ENCODE results near the gene MAP3K20. TPM values are rescaled to one million over a fixed set of nuclear protein-coding genes. Genes with fewer than 3 reads are reported as not detected.
"Not testable (repeated sequence)": the region's sequence is repeated elsewhere in the genome, so short reads cannot be mapped to it uniquely, and the experiment has no call there.

Gene MAP3K20
- polyA plus RNA-seq, 1 donor from 2014 or later, result 7.9 TPM

DNA sequence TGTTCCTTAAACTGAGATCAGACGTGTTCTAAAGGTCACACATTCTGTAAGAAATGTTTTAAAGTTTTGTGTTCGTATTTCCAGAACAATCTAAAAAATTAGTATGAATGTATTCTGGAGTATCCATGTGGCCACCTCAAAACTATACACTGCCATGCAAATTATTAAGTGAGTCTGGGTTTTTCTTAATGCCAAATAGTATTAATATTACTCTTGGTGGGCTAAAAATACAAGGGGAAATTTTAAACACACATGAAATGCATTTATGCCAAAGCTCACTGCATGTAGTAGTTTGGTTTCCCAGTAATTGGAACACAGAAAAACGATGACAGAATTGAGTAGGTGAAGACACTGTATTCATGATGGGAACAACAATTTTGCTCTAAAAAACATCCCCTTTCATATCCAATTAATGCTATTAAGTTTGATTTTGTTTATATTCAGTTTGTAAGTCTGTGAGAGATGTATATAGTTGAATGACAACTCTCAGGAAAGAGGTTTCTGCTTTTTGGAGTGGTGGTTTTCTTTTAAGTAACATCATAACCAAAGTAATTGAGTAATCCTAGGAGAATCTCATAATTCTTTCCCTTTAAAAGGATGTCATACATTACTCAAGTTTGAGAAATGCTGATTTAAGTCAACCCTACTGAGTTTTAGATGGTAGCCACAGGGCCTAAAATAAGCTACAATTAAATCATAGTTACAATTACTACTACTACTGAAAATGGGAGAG, 203.3 kb downstream of the MAP3K20 start:
- H3K27ac Mint-ChIP-seq, result no peak overlapping the region
- H3K4me1 Mint-ChIP-seq, result peaks cover 10 to 14% (median 13%) of the 10 kb centered on the region in 3 donors
- peaks cover 12% of the 10 kb centered on the region for H3K27me3 Mint-ChIP-seq
- peaks cover 0 to 3% (median 0%) of the 10 kb centered on the region in 3 donors for H3K9me3 Mint-ChIP-seq
- H3K4me3 Mint-ChIP-seq, result peak overlapping the region in 1 of 4 donors; percentile 2
- peaks cover 1% of the 10 kb centered on the region for H3K36me3 Mint-ChIP-seq

DNA sequence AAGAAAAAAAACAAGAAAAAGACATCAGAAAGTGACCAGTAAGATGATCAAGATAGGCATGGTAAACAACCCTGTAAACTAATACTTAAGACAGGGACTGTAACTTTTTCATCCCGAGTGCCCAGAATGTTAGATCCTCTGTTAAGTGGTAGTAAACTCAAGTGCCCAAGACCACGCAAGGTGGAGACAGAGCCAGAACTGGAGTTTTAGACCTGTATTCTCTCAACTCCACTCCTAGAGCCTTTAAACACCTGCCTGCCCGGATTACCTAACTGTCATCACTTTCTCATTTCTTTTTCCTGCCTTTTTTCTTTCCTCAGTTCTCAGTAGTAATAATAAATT, 203.9 kb downstream of the MAP3K20 start:
- Mint-ChIP-seq H3K4me3 (no peak overlapping the region), H3K4me1 (peaks cover 10 to 14% (median 13%) of the 10 kb centered on the region in 3 donors), H3K27ac (no peak overlapping the region), H3K36me3 (peaks cover 1% of the 10 kb centered on the region), H3K27me3 (peaks cover 12% of the 10 kb centered on the region), H3K9me3 (no peaks in the 10 kb centered on the region)

DNA sequence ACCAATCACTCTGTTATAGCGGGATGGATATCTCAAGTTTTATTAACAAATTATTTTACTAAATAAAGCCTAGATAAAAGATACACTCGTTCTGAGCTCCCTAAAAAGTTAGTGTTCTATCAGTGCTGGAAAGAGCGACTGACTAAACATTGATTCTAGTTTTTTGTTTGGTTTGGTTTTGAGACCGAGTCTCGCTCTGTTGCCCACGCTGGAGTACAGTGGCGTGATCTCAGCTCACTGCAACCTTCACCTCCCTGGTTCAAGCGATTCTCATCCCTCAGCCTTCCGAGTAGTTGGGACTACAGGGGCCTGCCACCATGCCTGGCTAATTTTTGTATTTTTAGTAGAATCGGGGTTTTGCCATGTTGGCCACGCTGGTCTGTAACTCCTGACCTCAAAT, 205.2 kb downstream of the MAP3K20 start:
- H3K4me3 Mint-ChIP-seq, result peak overlapping the region in 3 of 4 donors; percentile 6 to 85 (median 54)
- peaks cover 12% of the 10 kb centered on the region for H3K27me3 Mint-ChIP-seq
- H3K36me3 Mint-ChIP-seq, result peaks cover 1% of the 10 kb centered on the region
- H3K4me1 Mint-ChIP-seq, result peaks cover 10 to 14% (median 13%) of the 10 kb centered on the region in 3 donors
- H3K27ac Mint-ChIP-seq, result no peak overlapping the region
- no peaks in the 10 kb centered on the region for H3K9me3 Mint-ChIP-seq

DNA sequence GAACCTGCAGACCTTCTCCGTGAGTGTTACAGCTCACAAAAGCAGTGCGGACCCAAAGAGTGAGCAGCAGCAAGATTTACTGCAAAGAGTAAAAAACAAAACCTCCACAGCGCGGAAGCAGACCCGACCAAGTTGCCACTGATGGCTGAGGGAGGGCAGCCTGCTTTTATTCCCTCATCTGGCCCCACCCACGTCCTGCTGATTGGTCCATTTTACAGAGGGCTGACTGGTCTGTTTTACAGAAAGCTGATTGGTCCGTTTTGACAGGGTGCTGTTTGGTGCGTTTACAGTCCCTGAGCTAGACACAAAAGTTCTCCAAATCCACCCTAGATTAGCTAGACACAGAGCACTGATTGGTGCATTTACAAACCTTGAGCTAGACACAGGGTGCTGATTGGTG, 206.3 kb downstream of the MAP3K20 start:
- peak overlapping the region in 1 of 3 donors; percentile 9 for H3K27ac Mint-ChIP-seq
- not testable (repeated sequence) for H3K9me3 Mint-ChIP-seq, H3K36me3 Mint-ChIP-seq
- peaks cover 10 to 20% (median 19%) of the 10 kb centered on the region in 3 donors for H3K4me1 Mint-ChIP-seq
- H3K27me3 Mint-ChIP-seq, result peaks cover 12% of the 10 kb centered on the region
- peak overlapping the region in 3 of 4 donors; percentile 6 to 78 (median 66) for H3K4me3 Mint-ChIP-seq

DNA sequence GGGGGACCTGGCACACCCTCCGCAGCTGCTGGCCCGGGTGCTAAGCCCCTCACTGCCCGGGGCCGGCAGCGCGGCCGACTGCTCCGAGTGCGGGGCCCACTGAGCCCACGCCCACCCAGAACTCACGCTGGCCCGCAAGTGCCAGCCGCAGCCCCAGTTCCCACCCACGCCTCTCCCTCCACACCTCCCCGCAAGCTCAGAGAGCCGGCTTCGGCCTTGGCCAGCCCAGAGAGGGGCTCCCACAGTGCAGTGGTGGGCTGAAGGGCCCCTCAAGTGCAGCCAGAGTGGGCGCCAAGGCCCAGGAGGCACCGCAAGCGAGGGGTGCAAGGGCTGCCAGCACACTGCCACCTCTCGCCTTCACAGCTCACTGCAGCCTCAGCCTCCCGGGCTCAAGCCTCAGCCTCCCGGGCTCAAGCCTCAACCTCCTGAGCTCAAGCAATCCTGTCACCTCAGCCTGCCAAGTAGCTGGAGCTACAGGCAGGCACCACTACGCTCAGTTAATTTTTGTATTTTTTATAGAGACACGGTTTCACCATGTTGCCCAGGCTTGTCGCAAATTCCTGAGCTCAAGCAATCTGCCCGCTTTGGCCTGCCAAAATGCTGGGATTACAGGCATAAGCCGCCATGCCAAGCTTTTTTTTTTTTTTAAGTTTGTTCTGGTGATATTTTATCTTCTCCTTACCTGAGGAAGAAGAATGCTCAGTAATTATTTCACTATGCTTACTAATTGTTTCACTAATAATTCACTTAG, 207.3 kb downstream of the MAP3K20 start:
- Mint-ChIP-seq H3K4me3 (no peak overlapping the region), H3K4me1 (peaks cover 10 to 20% (median 19%) of the 10 kb centered on the region in 3 donors), H3K27me3 (peaks cover 10% of the 10 kb centered on the region), H3K9me3 (no peaks in the 10 kb centered on the region), H3K36me3 (peaks cover 1% of the 10 kb centered on the region), H3K27ac (no peak overlapping the region)

DNA sequence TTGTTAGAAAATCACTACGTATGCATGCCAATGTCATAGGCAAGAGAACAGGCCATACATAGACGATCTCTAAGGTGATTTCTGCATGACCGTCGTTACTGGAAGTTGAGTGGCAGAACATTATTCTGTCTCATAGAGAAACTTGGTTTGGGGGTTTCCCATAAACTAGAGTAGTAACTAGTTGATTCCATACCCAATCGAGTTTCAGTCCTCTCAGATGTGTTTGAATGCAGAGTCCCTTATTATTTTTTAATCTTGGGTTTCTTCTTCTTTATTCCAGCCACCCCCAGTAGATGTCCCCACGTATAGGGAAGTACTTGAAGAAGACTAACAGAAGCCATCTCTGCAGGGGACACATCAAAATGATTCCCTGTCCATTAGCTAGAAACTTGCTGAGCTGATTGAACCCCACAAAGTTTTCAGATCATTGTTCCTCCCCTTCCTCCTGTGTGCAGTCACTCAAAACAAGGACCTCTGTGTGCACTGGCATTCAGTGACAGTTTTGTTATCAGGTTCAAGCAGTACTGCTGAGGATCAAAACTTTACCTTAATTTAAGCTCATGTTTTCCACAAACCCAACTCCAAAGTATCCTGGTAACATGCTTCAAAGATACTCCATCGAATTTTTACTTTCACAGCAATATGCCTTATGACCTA, 210.6 kb downstream of the MAP3K20 start:
- Mint-ChIP-seq H3K9me3 (no peaks in the 10 kb centered on the region), H3K27ac (no peak overlapping the region), H3K27me3 (no peaks in the 10 kb centered on the region), H3K4me3 (peak overlapping the region in 1 of 4 donors; percentile 6), H3K4me1 (peaks cover 0 to 6% (median 5%) of the 10 kb centered on the region in 3 donors), H3K36me3 (no peaks in the 10 kb centered on the region)

DNA sequence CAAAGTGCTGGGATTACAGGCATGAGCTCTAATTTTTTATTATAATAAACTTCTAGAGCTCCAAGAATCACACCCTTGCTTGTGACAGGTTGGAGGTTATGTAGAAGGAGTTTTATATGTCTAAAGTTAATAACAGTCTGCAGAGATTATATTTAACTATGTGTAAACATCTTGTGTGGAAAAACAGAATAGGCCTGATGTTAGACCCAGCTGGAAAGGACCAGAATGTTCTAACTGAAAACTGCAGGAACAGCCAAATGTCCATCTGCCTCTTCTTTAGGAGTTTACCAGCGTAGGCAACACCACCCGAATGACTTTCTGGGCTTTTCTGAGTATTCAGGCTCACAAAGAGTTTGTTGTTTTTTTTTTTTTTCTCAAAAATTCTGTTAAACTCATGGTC, 211.9 kb downstream of the MAP3K20 start:
- no peak overlapping the region for H3K27ac Mint-ChIP-seq
- H3K4me1 Mint-ChIP-seq, result peaks cover 0 to 6% (median 5%) of the 10 kb centered on the region in 3 donors
- H3K4me3 Mint-ChIP-seq, result no peak overlapping the region
- peaks cover 2% of the 10 kb centered on the region for H3K27me3 Mint-ChIP-seq
- H3K9me3 Mint-ChIP-seq, result no peaks in the 10 kb centered on the region
- no peaks in the 10 kb centered on the region for H3K36me3 Mint-ChIP-seq

DNA sequence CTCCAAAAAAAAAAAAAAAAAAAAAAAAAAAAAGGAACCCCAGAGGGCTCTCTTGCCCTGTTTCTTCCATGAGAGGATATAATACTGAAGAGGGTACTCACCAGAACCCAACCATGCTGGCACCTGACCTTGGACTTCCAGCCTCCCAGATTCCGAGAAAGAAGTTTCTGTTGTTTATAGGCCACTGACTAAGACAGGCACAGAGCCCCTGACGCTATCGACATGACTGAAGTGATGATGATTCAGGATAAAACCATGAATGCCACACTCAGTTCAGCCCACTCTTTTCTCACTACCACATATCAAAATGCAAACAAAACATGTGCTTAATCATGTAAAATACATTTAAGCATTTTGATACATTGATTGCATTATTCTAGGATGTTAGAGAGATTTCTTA, 212.9 kb downstream of the MAP3K20 start:
- H3K4me3 Mint-ChIP-seq, result no peak overlapping the region
- H3K36me3 Mint-ChIP-seq, result no peaks in the 10 kb centered on the region
- peaks cover 2% of the 10 kb centered on the region for H3K27me3 Mint-ChIP-seq
- H3K4me1 Mint-ChIP-seq, result peaks cover 0 to 6% (median 5%) of the 10 kb centered on the region in 3 donors
- H3K27ac Mint-ChIP-seq, result no peak overlapping the region
- H3K9me3 Mint-ChIP-seq, result peaks cover 0 to 6% (median 0%) of the 10 kb centered on the region in 3 donors

DNA sequence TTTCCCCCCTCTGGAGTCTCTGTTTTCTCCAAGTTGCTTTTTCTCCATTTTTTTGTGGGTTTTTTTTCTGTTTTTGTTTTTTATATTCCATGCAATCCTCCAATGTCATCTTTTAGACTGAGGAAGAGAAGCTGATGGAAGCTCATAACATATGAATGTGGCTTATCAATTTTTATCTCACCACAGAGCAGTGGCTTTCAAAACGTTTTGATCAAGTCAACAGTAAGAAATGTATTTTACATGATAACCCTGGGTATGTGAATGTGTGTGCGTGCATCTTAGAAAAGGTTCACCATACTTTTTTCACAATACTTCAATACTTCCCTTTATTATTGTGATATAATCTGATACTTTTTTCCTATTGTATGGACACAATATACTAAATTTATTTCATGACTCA, 214.4 kb downstream of the MAP3K20 start:
- H3K9me3 Mint-ChIP-seq, result peaks cover 0 to 6% (median 2%) of the 10 kb centered on the region in 3 donors
- H3K27me3 Mint-ChIP-seq, result peaks cover 2% of the 10 kb centered on the region
- peak overlapping the region in 1 of 3 donors; percentile 40 for H3K27ac Mint-ChIP-seq
- no peaks in the 10 kb centered on the region for H3K36me3 Mint-ChIP-seq
- H3K4me1 Mint-ChIP-seq, result peaks cover 0 to 6% (median 5%) of the 10 kb centered on the region in 3 donors
- no peak overlapping the region for H3K4me3 Mint-ChIP-seq

DNA sequence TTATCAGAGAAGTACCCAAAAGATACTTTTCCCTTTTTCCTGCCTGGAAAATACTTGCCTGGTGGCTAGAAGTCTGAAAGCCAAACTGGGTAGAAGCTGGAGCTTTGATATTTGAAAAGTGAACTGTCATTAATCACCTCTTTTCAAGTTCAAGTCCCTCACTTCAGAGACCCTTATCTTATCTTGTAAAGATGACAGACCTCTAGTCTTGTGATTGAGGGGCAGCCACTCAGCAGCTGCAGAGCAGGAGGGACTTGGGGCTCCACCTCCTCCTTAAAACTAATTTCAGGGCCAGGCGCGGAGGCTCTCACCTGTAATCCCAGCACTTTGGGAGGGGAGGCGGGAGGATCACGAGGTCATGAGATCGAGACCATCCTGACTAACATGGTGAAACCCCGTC, 214.9 kb downstream of the MAP3K20 start:
- no peaks in the 10 kb centered on the region for H3K36me3 Mint-ChIP-seq
- H3K9me3 Mint-ChIP-seq, result peaks cover 0 to 6% (median 2%) of the 10 kb centered on the region in 3 donors
- H3K4me1 Mint-ChIP-seq, result peaks cover 0 to 6% (median 5%) of the 10 kb centered on the region in 3 donors
- H3K4me3 Mint-ChIP-seq, result no peak overlapping the region
- H3K27ac Mint-ChIP-seq, result no peak overlapping the region
- H3K27me3 Mint-ChIP-seq, result peaks cover 2% of the 10 kb centered on the region

DNA sequence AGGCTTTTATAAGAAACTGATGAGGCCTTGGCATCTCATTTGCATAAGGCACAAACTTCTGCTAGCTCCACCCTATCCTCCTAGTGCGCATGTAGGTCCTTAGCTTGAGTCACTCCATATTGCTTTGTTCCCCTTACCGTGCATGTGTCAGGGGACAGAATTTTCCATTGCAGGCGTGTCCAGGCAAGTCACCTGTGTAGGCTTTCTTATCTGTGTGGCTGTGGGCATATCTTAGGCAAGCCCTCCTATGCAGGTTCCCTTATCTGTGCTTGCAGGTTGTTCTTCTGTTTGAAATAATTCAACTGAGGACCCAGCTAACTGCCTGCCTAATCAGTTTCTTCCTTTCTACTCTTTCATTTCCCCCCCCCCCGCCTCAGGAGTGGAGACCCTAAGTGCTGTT, 215.8 kb downstream of the MAP3K20 start:
- no peak overlapping the region for H3K4me3 Mint-ChIP-seq
- peaks cover 0 to 6% (median 2%) of the 10 kb centered on the region in 3 donors for H3K9me3 Mint-ChIP-seq
- no peak overlapping the region for H3K27ac Mint-ChIP-seq
- H3K27me3 Mint-ChIP-seq, result peaks cover 2% of the 10 kb centered on the region
- peaks cover 0 to 3% (median 3%) of the 10 kb centered on the region in 3 donors for H3K4me1 Mint-ChIP-seq
- no peaks in the 10 kb centered on the region for H3K36me3 Mint-ChIP-seq

DNA sequence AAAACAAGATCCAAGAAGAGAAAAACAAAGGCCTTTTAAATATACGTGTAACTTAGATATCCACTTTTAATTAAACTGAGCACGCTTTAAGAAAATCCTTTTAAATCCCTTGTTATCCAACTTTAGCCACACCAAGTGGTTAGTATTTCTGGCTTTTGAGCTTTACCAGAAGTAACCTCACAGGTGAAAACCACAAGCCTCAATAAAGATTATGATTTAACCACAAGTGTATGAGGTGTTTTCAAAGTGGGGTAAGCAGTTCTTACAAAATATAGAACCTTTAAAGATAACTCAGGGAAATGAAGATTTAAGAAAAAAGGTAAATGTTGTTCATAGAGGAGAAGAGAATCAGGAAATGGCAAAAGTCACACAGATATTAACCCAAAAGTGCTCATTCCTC, 220.6 kb downstream of the MAP3K20 start:
- Mint-ChIP-seq H3K4me3 (no peak overlapping the region), H3K27me3 (peaks cover 2% of the 10 kb centered on the region), H3K4me1 (no peaks in the 10 kb centered on the region), H3K36me3 (peaks cover 3% of the 10 kb centered on the region), H3K9me3 (peaks cover 3 to 19% (median 18%) of the 10 kb centered on the region in 3 donors), H3K27ac (no peak overlapping the region)

DNA sequence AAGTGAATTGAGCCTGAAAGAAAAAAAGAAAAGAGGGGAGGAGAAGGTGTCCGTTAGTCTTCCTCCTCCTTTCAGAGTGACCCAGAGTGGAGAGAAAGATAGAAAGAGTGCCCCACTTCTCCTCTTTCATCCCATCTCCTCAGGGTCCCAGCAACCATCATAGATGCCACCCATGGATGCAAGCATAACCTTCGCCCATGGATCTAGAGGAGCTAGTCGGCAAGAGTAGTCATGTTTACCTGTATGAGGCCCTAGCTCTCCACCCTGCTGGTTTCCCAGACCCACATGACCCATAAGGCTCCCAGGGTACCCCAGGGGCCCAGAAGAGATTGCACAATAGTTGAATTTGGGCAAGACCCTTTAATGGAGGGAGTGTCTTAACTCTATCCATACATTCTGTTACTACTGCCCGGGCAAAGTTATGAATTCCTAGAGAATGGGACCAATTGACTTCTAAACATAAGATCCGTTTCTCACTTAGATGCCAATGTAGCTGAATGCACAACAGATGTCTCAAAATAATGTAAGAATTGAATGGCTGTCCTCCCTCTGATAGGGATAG, 223.0 kb downstream of the MAP3K20 start:
- Mint-ChIP-seq H3K27ac (no peak overlapping the region), H3K4me1 (no peaks in the 10 kb centered on the region), H3K36me3 (peaks cover 3% of the 10 kb centered on the region), H3K9me3 (peaks cover 5 to 18% (median 15%) of the 10 kb centered on the region in 3 donors), H3K27me3 (no peaks in the 10 kb centered on the region), H3K4me3 (no peak overlapping the region)

DNA sequence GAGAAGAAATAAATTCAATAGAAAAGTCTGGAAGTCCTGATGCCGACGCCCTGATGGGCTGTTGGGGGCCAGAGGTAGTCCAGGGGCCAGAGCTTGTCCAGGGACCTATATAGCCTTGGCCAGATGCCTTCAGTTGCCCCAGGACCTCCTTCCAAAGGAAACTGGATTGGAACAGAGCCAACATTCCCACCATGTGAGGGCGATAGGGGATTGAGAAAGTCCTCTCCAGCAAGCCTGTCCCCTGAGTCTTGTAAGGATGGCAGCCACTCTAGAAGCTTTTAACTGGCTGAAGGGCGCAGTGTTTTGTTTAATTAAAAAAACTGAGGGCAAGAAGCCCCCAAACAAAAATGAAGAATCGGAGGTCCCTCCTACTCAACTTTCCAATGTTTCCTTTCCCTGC, 224.1 kb downstream of the MAP3K20 start:
- Mint-ChIP-seq H3K27ac (no peak overlapping the region), H3K4me1 (no peaks in the 10 kb centered on the region), H3K4me3 (no peak overlapping the region), H3K36me3 (peaks cover 3% of the 10 kb centered on the region), H3K9me3 (peaks cover 5 to 18% (median 15%) of the 10 kb centered on the region in 3 donors), H3K27me3 (no peaks in the 10 kb centered on the region)

DNA sequence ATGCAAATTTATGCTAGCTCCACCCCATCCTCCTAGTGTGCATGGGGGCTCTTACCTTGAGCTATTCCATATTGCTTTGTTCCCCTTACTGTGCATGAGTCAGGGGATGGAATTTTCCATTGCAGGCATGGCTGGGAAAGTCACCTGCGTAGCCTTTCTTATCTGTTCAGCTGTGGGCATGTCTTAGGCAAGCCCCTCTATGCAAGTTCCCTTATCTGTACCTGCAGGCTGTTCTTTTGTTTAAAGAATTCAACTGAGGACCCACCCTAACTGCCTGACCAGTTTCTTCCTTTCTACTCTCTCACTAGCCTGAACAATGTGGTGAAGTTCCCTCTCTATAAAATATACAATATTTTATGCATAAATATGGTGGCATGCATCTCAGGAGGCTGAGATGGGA, 224.8 kb downstream of the MAP3K20 start:
- H3K9me3 Mint-ChIP-seq, result peaks cover 5 to 16% (median 15%) of the 10 kb centered on the region in 3 donors
- H3K27me3 Mint-ChIP-seq, result no peaks in the 10 kb centered on the region
- H3K4me1 Mint-ChIP-seq, result no peaks in the 10 kb centered on the region
- H3K4me3 Mint-ChIP-seq, result peak overlapping the region in 1 of 4 donors; percentile 43
- peaks cover 3% of the 10 kb centered on the region for H3K36me3 Mint-ChIP-seq
- no peak overlapping the region for H3K27ac Mint-ChIP-seq
